CD4-positive, CD25-positive, alpha-beta regulatory T cell (primary cell): ENCODE measurements around the gene AZIN2. TPM values are rescaled to one million over a fixed set of nuclear protein-coding genes. Genes with fewer than 3 reads are reported as not detected.
A peak's percentile ranks its signal among the peaks of the same experiment; 100 is the strongest.

ENCODE experiments used
- ATAC-seq, 2 donors: fragments of 150-1000 bp; cut with Tn5 transposase; one replicate each; pipeline ENCODE4 v1.10.0; 2021; ENCODE audit warnings: low read depth in 2 of 2, moderate number of reproducible peaks in 2 of 2, moderate library complexity in 1 of 2
- DNase-seq, 3 donors: peaks; one replicate each; pipeline versions ENCODE4 v3.0.0 to v3.0.0-alpha.2; 2012 to 2022; ENCODE audit warnings: mixed read lengths in 1 of 3
- H3K27ac ChIP-seq: one replicate; pipeline ENCODE4 v1.7.0; 2013; ENCODE audit warnings: mild to moderate bottlenecking, low read length; ENCODE audit not compliant: insufficient read depth, poor library complexity, severe bottlenecking
- H3K27me3 ChIP-seq: one replicate; pipeline ENCODE4 v1.7.0; 2013; ENCODE audit warnings: low read length; ENCODE audit not compliant: control insufficient read depth, insufficient read depth
- H3K36me3 ChIP-seq: one replicate; pipeline ENCODE4 v1.7.0; 2013; ENCODE audit warnings: mild to moderate bottlenecking, low read length, moderate library complexity; ENCODE audit not compliant: control insufficient read depth, insufficient read depth
- H3K4me1 ChIP-seq: 2 replicates; pipeline ENCODE4 v1.7.0; 2013; ENCODE audit warnings: mild to moderate bottlenecking, low read length; ENCODE audit not compliant: insufficient read depth, control insufficient read depth, poor library complexity, severe bottlenecking
- H3K4me3 ChIP-seq: one replicate; pipeline ENCODE4 v1.7.0; 2013; ENCODE audit warnings: low read depth, mild to moderate bottlenecking, low read length, moderate library complexity
- H3K9me3 ChIP-seq, 2 experiments: 1 replicate in 1 of 2; 2 replicates in 1 of 2; pipeline ENCODE4 v1.7.0; 2013; ENCODE audit warnings: low read length in 2 of 2, mild to moderate bottlenecking in 1 of 2, moderate library complexity in 1 of 2; ENCODE audit not compliant: control insufficient read depth in 2 of 2
- H3K27ac Mint-ChIP-seq, 3 donors: one replicate each; pipeline ENCODE4 v1.8.0; 2020 to 2022; ENCODE audit warnings: mild to moderate bottlenecking in 3 of 3, mixed read lengths in 3 of 3, moderate library complexity in 2 of 3
- H3K27me3 Mint-ChIP-seq: one replicate; pipeline ENCODE4 v1.8.0; 2022; ENCODE audit warnings: mild to moderate bottlenecking, mixed read lengths
- H3K36me3 Mint-ChIP-seq: one replicate; pipeline ENCODE4 v1.8.0; 2020; ENCODE audit warnings: mixed read lengths
- H3K4me1 Mint-ChIP-seq, 4 donors: one replicate each; pipeline ENCODE4 v1.8.0; 2020 to 2022; ENCODE audit warnings: mixed read lengths in 4 of 4, mild to moderate bottlenecking in 1 of 4
- H3K4me3 Mint-ChIP-seq, 4 donors: one replicate each; pipeline ENCODE4 v1.8.0; 2020 to 2022; ENCODE audit warnings: mild to moderate bottlenecking in 4 of 4, mixed read lengths in 4 of 4, moderate library complexity in 3 of 4
- H3K9me3 Mint-ChIP-seq, 7 donors: one replicate each; pipeline ENCODE4 v1.8.0; 2020 to 2022; ENCODE audit warnings: mixed read lengths in 7 of 7, mild to moderate bottlenecking in 3 of 7, moderate library complexity in 2 of 7
- polyA plus RNA-seq, 4 donors: library from polyadenylated mRNA; unstranded; fragments of 300-500 nt; fragmentation: Illumina TruSeq; gene quantifications; one replicate each; pipeline ENCODE4 v1.2.3, GENCODE V29; 2021
- total RNA-seq: library from RNA; stranded (reverse); gene quantifications from one replicate; pipeline ENCODE4 v1.2.3, GENCODE V29; 2022

AZIN2 gene
- total and polyA plus RNA-seq, 5 donors from 2014 or later = 0.69 to 1.9 (median 1.3) TPM; not detected in 1

DNA sequence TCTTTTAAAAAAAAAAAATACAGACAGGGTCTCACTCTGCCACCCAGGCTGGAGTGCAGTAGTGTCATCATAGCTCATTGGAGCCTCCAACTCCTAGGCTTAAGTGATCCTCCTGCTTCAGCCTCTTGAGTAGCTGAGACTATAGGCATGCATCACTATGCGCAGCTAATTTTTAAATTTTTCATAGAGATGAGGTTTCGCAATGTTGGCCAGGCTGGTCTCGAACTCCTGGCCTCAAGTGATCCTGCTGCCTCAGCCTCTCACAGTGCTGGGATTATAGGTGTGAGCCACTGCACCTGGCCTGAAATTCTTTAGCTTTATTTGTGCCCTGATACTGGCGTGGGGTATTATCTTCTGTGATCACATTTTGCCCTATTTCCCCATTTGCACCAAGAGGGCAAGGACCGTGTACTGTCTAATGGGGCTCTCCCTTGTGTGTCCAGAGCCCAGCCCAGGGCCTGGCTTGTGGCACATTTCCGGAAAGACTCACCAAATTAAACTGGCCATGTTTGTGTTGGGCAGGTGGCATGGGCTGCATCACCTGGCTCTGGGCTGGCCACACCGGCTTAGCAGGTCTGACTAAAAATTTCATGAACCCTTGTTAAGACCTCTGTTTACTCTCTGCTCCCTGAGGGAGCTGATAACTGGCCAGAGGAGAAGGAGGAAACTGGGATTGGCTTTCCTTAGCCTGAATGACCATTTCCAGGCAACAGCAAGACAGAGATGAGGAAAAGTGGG is 68.7 kb downstream of the AZIN2 start:
- no peak for DNase-seq
- Mint-ChIP-seq H3K27me3 (no peaks in the 10 kb centered on the region), H3K27ac (peak overlapping the region in 2 of 3 donors; percentile 2 to 64)

GRCh38 chr1:33150522-33150921 is 69.6 kb downstream of the AZIN2 start:
- Histone ChIP-seq H3K9me3 (no peaks in the 10 kb centered on the region), H3K27ac (no peak overlapping the region), H3K4me3 (no peak overlapping the region), H3K27me3 (no peaks in the 10 kb centered on the region), H3K4me1 (no peaks in the 10 kb centered on the region), H3K36me3 (peaks cover 31% of the 10 kb centered on the region)
- Mint-ChIP-seq H3K4me1 (peaks cover 0 to 4% (median 2%) of the 10 kb centered on the region in 4 donors), H3K36me3 (peaks cover 24% of the 10 kb centered on the region), H3K4me3 (no peak overlapping the region), H3K27ac (peak overlapping the region in 1 of 3 donors; percentile 64), H3K9me3 (no peaks in the 10 kb centered on the region), H3K27me3 (no peaks in the 10 kb centered on the region)
- DNase-seq = no peak
- no peak for ATAC-seq

More for the DNA sequence above, 68.7 kb downstream of the AZIN2 start:
- no peak for ATAC-seq
- peaks cover 32% of the 10 kb centered on the region for H3K36me3 ChIP-seq
- no peaks in the 10 kb centered on the region for H3K9me3 ChIP-seq
- no peak overlapping the region for H3K4me3 ChIP-seq
- no peaks in the 10 kb centered on the region for H3K4me1 ChIP-seq
- Mint-ChIP-seq H3K9me3 (no peaks in the 10 kb centered on the region), H3K4me1 (peaks cover 0 to 4% (median 2%) of the 10 kb centered on the region in 4 donors), H3K4me3 (no peak overlapping the region), H3K36me3 (peaks cover 21% of the 10 kb centered on the region)
- H3K27ac ChIP-seq = no peak overlapping the region
- no peaks in the 10 kb centered on the region for H3K27me3 ChIP-seq

DNA sequence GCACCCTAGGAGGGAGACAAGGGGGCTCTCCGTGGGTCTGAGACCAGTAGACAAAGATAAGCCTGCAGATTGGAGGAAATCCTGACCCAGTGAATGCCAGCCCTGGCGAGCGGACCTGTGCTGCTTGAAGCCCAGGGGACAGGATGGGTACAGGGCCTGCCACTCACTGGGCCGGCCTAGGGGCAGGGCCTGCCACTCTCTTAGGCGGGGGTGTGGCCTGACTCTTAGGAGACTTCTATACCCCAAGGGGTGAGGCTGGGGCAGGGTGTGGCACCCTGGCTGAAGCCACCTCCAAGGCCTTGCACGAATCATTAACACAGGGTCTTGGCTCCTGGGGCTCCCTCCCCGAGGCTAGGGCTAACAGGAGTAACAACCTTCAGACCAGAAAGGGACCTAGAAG is 70.2 kb downstream of the AZIN2 start:
- no peak for DNase-seq
- no peak for ATAC-seq
- Mint-ChIP-seq H3K27me3 (no peaks in the 10 kb centered on the region), H3K9me3 (no peaks in the 10 kb centered on the region), H3K36me3 (peaks cover 27% of the 10 kb centered on the region), H3K4me3 (no peak overlapping the region), H3K4me1 (peaks cover 0 to 4% (median 2%) of the 10 kb centered on the region in 4 donors), H3K27ac (peak overlapping the region in 2 of 3 donors; percentile 64 to 77)
- Histone ChIP-seq H3K4me1 (no peaks in the 10 kb centered on the region), H3K27ac (no peak overlapping the region), H3K9me3 (no peaks in the 10 kb centered on the region), H3K27me3 (no peaks in the 10 kb centered on the region), H3K36me3 (peaks cover 28% of the 10 kb centered on the region), H3K4me3 (no peak overlapping the region)

DNA sequence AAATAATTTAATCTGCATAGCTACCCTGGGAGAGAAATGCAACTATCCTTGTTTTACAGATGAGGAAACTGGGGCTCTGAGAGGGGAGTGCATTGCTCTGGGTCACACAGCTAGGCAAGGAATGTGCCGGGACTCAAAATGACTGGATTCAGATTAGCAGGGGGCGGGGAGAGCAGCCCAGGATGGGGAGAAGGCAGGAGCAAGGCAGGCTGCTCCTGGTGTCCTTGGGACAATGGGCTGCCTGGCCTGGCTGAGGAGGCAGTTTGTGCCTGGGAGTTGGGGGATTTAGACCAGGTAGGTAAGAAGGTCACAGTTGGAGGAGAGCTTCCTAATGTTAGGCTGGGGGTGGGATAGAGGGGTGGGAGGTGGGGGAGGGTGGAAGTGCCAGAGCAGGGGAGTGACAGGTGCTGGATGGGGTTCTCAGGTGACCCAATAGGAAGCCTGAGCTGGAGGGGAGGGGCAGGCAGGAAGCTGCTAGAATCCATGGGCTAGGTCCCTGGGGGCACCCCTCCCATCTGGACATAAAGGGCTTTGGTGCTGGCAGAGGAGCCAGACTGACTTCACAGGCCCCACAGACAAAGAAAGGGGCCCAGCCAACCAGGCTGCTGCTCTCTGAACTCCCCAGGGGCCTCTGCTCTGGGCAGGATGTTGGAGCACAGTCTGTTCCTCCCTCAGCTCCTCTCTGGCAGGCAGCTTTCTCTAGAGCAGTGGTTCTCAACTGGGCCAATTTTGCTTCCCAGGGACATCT is 71.9 kb downstream of the AZIN2 start:
- no peak for ATAC-seq
- Histone ChIP-seq H3K27ac (no peak overlapping the region), H3K9me3 (no peaks in the 10 kb centered on the region)

GRCh38 chr1:33153650-33154049 is 72.7 kb downstream of the AZIN2 start:
- H3K27me3 Mint-ChIP-seq = no peaks in the 10 kb centered on the region
- peaks cover 28% of the 10 kb centered on the region for H3K36me3 Mint-ChIP-seq
- no peak overlapping the region for H3K4me3 ChIP-seq
- H3K4me1 Mint-ChIP-seq = peaks cover 0 to 4% (median 2%) of the 10 kb centered on the region in 4 donors
- H3K27me3 ChIP-seq = no peaks in the 10 kb centered on the region
- no peak for ATAC-seq
- H3K27ac Mint-ChIP-seq = no peak overlapping the region
- H3K27ac ChIP-seq = no peak overlapping the region
- H3K9me3 ChIP-seq = no peaks in the 10 kb centered on the region
- H3K4me3 Mint-ChIP-seq = no peak overlapping the region
- H3K9me3 Mint-ChIP-seq = no peaks in the 10 kb centered on the region
- peaks cover 23% of the 10 kb centered on the region for H3K36me3 ChIP-seq
- no peaks in the 10 kb centered on the region for H3K4me1 ChIP-seq
- no peak for DNase-seq

More for the DNA sequence above, 71.9 kb downstream of the AZIN2 start:
- Histone ChIP-seq H3K4me3 (no peak overlapping the region), H3K36me3 (peaks cover 17% of the 10 kb centered on the region), H3K4me1 (no peaks in the 10 kb centered on the region), H3K27me3 (no peaks in the 10 kb centered on the region)
- Mint-ChIP-seq H3K9me3 (no peaks in the 10 kb centered on the region), H3K4me1 (peaks cover 0 to 4% (median 2%) of the 10 kb centered on the region in 4 donors), H3K4me3 (no peak overlapping the region), H3K27ac (peak overlapping the region in 1 of 3 donors; percentile 62), H3K36me3 (peaks cover 30% of the 10 kb centered on the region), H3K27me3 (no peaks in the 10 kb centered on the region)
- DNase-seq = no peak

DNA sequence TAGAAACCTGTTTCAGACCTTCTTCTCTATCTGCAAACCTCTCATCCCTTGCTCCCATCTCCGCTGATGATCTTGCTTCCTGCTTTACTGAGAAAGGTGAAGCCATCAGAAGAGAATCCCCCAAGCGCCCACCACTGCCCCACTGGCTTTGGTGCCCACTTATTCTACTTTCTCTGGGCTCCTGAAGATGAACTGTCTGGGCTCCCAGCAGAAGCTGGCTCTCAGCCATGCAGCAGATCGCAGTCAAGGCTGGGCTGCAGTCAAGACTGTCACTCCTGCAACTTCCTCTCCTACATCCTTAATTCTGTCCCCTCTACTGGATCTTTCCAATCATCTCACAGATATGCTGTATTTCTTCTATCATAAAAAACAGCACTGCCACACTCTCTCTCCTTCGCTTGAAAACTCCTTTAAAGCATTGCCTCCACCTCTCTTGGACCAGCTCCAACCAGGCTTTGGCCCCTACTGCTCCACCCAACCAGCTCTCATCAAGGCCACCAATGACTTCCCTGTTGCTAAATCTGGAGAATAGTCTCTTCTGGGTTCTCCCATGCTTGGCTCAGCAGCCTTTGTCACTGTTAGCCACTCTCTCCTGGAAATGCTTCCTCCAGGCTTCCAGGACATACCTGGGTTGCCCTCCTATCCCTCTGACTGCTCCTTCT is 75.1 kb downstream of the AZIN2 start:
- Histone ChIP-seq H3K4me1 (no peaks in the 10 kb centered on the region), H3K27me3 (no peaks in the 10 kb centered on the region), H3K36me3 (peaks cover 29% of the 10 kb centered on the region), H3K9me3 (no peaks in the 10 kb centered on the region), H3K4me3 (no peak overlapping the region), H3K27ac (no peak overlapping the region)
- Mint-ChIP-seq H3K4me3 (no peak overlapping the region), H3K36me3 (peaks cover 28% of the 10 kb centered on the region), H3K4me1 (peaks cover 0 to 4% (median 2%) of the 10 kb centered on the region in 4 donors), H3K27ac (peak overlapping the region; percentile 50 to 92 (median 59)), H3K27me3 (no peaks in the 10 kb centered on the region), H3K9me3 (no peaks in the 10 kb centered on the region)
- ATAC-seq (no peak), DNase-seq (no peak)

DNA sequence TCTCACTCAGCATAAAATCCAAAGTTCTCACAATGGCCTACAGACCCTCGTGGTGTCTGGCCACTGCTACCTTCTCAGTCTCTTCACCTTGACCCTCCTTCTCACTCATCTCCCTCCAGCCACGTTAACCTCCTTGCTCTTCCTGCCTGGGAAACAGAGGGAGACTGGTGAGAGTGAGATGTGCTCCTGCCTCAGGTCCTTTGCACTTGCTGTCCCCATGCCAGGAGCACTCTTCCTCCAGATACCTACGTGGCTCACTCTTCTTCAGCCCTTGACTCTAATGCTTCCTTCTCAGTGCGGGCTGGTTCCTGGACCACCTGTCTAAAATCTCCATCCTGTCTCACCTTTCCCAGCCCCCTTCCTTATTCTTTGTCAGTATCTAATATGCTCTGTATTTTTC is 76.2 kb downstream of the AZIN2 start:
- Histone ChIP-seq H3K27ac (no peak overlapping the region), H3K4me1 (no peaks in the 10 kb centered on the region), H3K4me3 (no peak overlapping the region), H3K9me3 (no peaks in the 10 kb centered on the region), H3K27me3 (no peaks in the 10 kb centered on the region), H3K36me3 (peaks cover 26% of the 10 kb centered on the region)
- DNase-seq (no peak), ATAC-seq (no peak)
- peak overlapping the region; percentile 64 to 85 (median 82) for H3K27ac Mint-ChIP-seq
- no peaks in the 10 kb centered on the region for H3K27me3 Mint-ChIP-seq
- peaks cover 33% of the 10 kb centered on the region for H3K36me3 Mint-ChIP-seq
- no peaks in the 10 kb centered on the region for H3K9me3 Mint-ChIP-seq
- peaks cover 0 to 6% (median 2%) of the 10 kb centered on the region in 4 donors for H3K4me1 Mint-ChIP-seq
- no peak overlapping the region for H3K4me3 Mint-ChIP-seq
